Erythroblast (primary cell): Measurements from ENCODE around the gene COA3.
A peak's percentile ranks its signal among the peaks of the same experiment; 100 is the strongest.

Source experiments
- DNase-seq, 2 experiments: peaks; one replicate each; lab custom pipeline; 2025; lab: John Stamatoyannopoulos, UW
- GATA1 ChIP-seq: IDR thresholded peaks from 2 replicates; pipeline ENCODE4 v1.6.1; 2011; ENCODE audit warnings: low read depth, mild to moderate bottlenecking, control low read depth, low read length, moderate library complexity
- POLR2A ChIP-seq: IDR thresholded peaks from 2 replicates; pipeline ENCODE4 v1.6.1; 2011; ENCODE audit warnings: mild to moderate bottlenecking, low read length

Gene COA3

GRCh38 chr17:42798383-42799380 lies at the start of gene COA3, which contains the start of gene CNTD1:
Gene COA3 (minus strand): TSS chr17:42798704. CDS start chr17:42798681, 23 bp downstream.
Gene CNTD1 (plus strand): TSS chr17:42798861. CDS start chr17:42799068, 207 bp downstream.
- TF ChIP-seq GATA1 (no peak), POLR2A (peak; percentile 45)

GRCh38 chr17:42848093-42848492 lies 49.6 kb upstream of the COA3 start:
- TF ChIP-seq GATA1: no peak
- no peak for TF ChIP-seq POLR2A
- no peak for DNase-seq

More at GRCh38 chr17:42798383-42799380, at the start of gene COA3, which contains the start of gene CNTD1:
- DNase-seq: peak; percentile 85 to 88

- TF ChIP-seq GATA1 (no peak), POLR2A (no peak)
- DNase-seq: no peak
Measured at GRCh38 chr17:42846594-42847280, 48.2 kb upstream of the COA3 start.

- DNase-seq: no peak
- TF ChIP-seq GATA1 (no peak), POLR2A (no peak)
Measured at GRCh38 chr17:42845918-42846593, 47.6 kb upstream of the COA3 start.

GRCh38 chr17:42845556-42845917 lies 47.0 kb upstream of the COA3 start:
- TF ChIP-seq POLR2A (no peak), GATA1 (no peak)
- no peak for DNase-seq

- no peak for DNase-seq
- no peak for TF ChIP-seq GATA1
- TF ChIP-seq POLR2A: no peak
Measured at GRCh38 chr17:42844761-42845555, 46.5 kb upstream of the COA3 start.

- DNase-seq: no peak
- TF ChIP-seq POLR2A: no peak
- TF ChIP-seq GATA1: no peak
Measured at GRCh38 chr17:42844271-42844670, 45.8 kb upstream of the COA3 start, which contains the start of gene AOC2. Gene AOC2 (plus strand): TSS chr17:42844580. CDS start chr17:42844627, 47 bp downstream.

GRCh38 chr17:42843358-42843934 lies 44.9 kb upstream of the COA3 start:
- no peak for TF ChIP-seq POLR2A
- no peak for TF ChIP-seq GATA1
- DNase-seq: peak; percentile 55 to 80

- no peak for TF ChIP-seq POLR2A
- no peak for TF ChIP-seq GATA1
- no peak for DNase-seq
Measured at GRCh38 chr17:42841975-42842685, 43.6 kb upstream of the COA3 start.

GRCh38 chr17:42835732-42836131 lies 37.2 kb upstream of the COA3 start:
- peak; percentile 12 to 51 for DNase-seq
- TF ChIP-seq GATA1: no peak
- no peak for TF ChIP-seq POLR2A

GRCh38 chr17:42833767-42834422 lies 35.4 kb upstream of the COA3 start:
- peak in 1 of 2 experiments; percentile 51 for DNase-seq

More at GRCh38 chr17:42833767-42834422, 35.4 kb upstream of the COA3 start:
- TF ChIP-seq POLR2A (no peak), GATA1 (no peak)
